Keratinocyte (primary cell): ENCODE data around the gene SAMD14. TPM values are rescaled to one million over a fixed set of nuclear protein-coding genes. Genes with fewer than 3 reads are reported as not detected.

Experiments used
- DNase-seq: peaks from one replicate; pipeline ENCODE4 v3.0.0-alpha.2; 2011; ENCODE audit warnings: low read depth, missing footprints, low spot score
- FAIRE-seq: peaks from 2 replicates; lab custom pipeline; 2011; peaks lifted over from hg19 to GRCh38; lab: Jason Lieb, UNC
- H2AFZ ChIP-seq: 2 replicates; pipeline ENCODE4 v1.6.0; 2012; ENCODE audit warnings: low read length, control low read depth, inconsistent platforms; ENCODE audit not compliant: control insufficient read depth
- H3K27ac ChIP-seq: 2 replicates; pipeline ENCODE4 v1.5.1; 2011; ENCODE audit warnings: low read length; ENCODE audit not compliant: control insufficient read depth, insufficient read depth
- H3K27me3 ChIP-seq: 3 replicates; pipeline ENCODE4 v1.6.0; 2011; ENCODE audit warnings: low read length; ENCODE audit not compliant: control insufficient read depth, insufficient read depth; ENCODE audit errors: extremely low read depth
- H3K36me3 ChIP-seq, 2 experiments: 2 replicates in 1 of 2; 3 replicates in 1 of 2; pipeline ENCODE4 v1.5.1; 2011; ENCODE audit warnings: low read length in 2 of 2, mild to moderate bottlenecking in 1 of 2; ENCODE audit not compliant: control insufficient read depth in 2 of 2, insufficient read depth in 2 of 2; ENCODE audit errors: extremely low read depth in 1 of 2
- H3K4me1 ChIP-seq: 3 replicates; pipeline ENCODE4 v1.5.1; 2011; ENCODE audit warnings: low read length; ENCODE audit not compliant: control insufficient read depth, insufficient read depth; ENCODE audit errors: extremely low read depth
- H3K4me2 ChIP-seq: 3 replicates; pipeline ENCODE4 v1.6.0; 2011; ENCODE audit warnings: low read depth, low read length; ENCODE audit not compliant: control insufficient read depth, insufficient read depth; ENCODE audit errors: extremely low read depth
- H3K4me3 ChIP-seq, 3 experiments: fragments of 200-600 bp in 1 of 3; sonication (generic) in 1 of 3; 2 replicates in 2 of 3; 3 replicates in 1 of 3; pipeline ENCODE4 v1.5.1; 2011 to 2016; ENCODE audit warnings: low read length in 3 of 3, mild to moderate bottlenecking in 3 of 3, control low read depth in 2 of 3, inconsistent platforms in 1 of 3, low read depth in 1 of 3, mixed read lengths in 1 of 3, mixed run types in 1 of 3, moderate library complexity in 1 of 3; ENCODE audit not compliant: control insufficient read depth in 2 of 3, insufficient read depth in 2 of 3; ENCODE audit errors: extremely low read depth in 1 of 3
- H3K79me2 ChIP-seq: 2 replicates; pipeline ENCODE4 v1.6.0; 2012; ENCODE audit warnings: low read length; ENCODE audit not compliant: control insufficient read depth, insufficient read depth
- H3K9ac ChIP-seq: 3 replicates; pipeline ENCODE4 v1.6.0; 2011; ENCODE audit warnings: low read length; ENCODE audit not compliant: control insufficient read depth, insufficient read depth; ENCODE audit errors: extremely low read depth
- H3K9me1 ChIP-seq: 3 replicates; pipeline ENCODE4 v1.6.0; 2011; ENCODE audit warnings: low read length; ENCODE audit not compliant: control insufficient read depth, insufficient read depth; ENCODE audit errors: extremely low read depth
- H3K9me3 ChIP-seq: 2 replicates; pipeline ENCODE4 v1.5.1; 2012; ENCODE audit warnings: low read depth, low read length; ENCODE audit not compliant: control insufficient read depth
- H4K20me1 ChIP-seq: 3 replicates; pipeline ENCODE4 v1.6.0; 2011; ENCODE audit warnings: low read length; ENCODE audit not compliant: control insufficient read depth, insufficient read depth; ENCODE audit errors: extremely low read depth
- EZH2 ChIP-seq: IDR thresholded peaks from one replicate; pipeline ENCODE4 v1.6.1; 2012; ENCODE audit warnings: inconsistent platforms, mild to moderate bottlenecking, low read length, moderate library complexity
- dilution Hi-C: fragments of 300-500 bp; cut with MboI; formaldehyde crosslinking; loops from one replicate; pipeline ENCODE4 v1.7.0; 2020; ENCODE audit warnings: low sequenced_read_pairs; ENCODE audit not compliant: extremely low pct_ligation_motif_present
- polyA plus RNA-seq, 5 experiments: library from polyadenylated mRNA; depleted of rRNA in 3 of 5; stranded (reverse) in 3 of 5; stranded (forward) in 1 of 5; unstranded in 1 of 5; fragments of >200 nt; gene quantifications; 1 replicate in 1 of 5; 2 replicates in 3 of 5; 3 replicates in 1 of 5; pipeline versions ENCODE4 v1.2.1 to v1.2.3, GENCODE V29; 2011 to 2012; ENCODE audit warnings: missing spikeins in 2 of 5, low read depth in 1 of 5, low replicate concordance in 1 of 5
- TF ChIP-seq, protein P1 (sequence below), 3 experiments: IDR thresholded peaks in 1 of 3; conservative IDR thresholded peaks in 1 of 3; optimal IDR thresholded peaks in 1 of 3; 2 replicates in 2 of 3; 3 replicates in 1 of 3; pipeline versions ENCODE3 to v1.5.1; 2011; ENCODE audit warnings: low read length in 3 of 3, mild to moderate bottlenecking in 3 of 3, moderate library complexity in 2 of 3, control low read depth in 1 of 3, inconsistent platforms in 1 of 3; ENCODE audit not compliant: insufficient read depth in 2 of 3; ENCODE audit errors: extremely low read depth in 1 of 3

The SAMD14 gene
- polyA plus RNA-seq, 1 donor (not counting 4 experiments of a cell fraction or from before 2014, with no cell fraction given), result not detected

DNA sequence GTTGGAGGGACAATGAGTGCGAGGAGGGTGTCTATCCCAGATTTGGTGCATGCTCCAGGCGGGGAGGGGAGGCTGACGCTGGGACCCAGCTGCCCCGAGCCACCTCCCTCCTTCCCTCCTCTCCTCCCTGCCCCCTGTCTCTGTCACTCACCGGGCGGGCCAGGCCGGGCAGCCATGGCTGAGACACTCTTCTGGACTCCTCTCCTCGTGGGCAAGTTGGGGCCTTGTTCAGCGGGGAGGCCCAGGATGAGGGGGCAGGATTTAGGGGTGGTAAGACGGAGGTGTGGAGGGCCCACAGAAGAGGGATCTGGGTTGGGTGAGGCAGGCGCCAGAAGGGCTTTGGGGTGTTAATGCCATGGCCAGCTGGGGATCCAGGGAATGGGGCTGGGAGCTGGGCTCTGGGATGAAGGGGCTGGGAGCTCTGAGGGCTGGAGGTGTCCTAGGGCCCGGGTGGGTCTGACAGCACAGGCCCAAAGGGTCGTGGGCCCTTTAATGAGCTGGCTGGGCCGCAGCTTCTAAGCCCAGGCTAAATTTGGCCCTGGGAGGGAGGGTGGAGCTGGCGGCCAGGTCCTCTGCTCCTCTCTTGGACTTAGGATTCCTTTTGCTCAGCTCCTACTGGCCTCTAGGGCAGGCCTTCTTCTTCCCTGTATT is 36.0 kb upstream of the SAMD14 start, which contains the start of gene SGCA:
TSS of gene SGCA (plus strand) at position 139 of the 651 bp plus-strand sequence. CDS start at position 175, 36 bp downstream.
- Histone ChIP-seq H4K20me1 (no peaks in the 10 kb centered on the region), H2AFZ (no peak within 1 kb of the TSS), H3K4me2 (no peak within 1 kb of the TSS), H3K36me3 (no peaks in the 10 kb centered on the region), H3K79me2 (no peaks in the 10 kb centered on the region), H3K4me1 (peaks cover 7% of the 10 kb centered on the region), H3K9ac (no peak within 1 kb of the TSS), H3K9me1 (no peaks in the 10 kb centered on the region), H3K9me3 (no peaks in the 10 kb centered on the region), H3K4me3 (no peak within 1 kb of the TSS), H3K27me3 (peaks cover 3% of the 10 kb centered on the region), H3K27ac (no peak within 1 kb of the TSS)
- dilution Hi-C loops, result no loop called here
- FAIRE-seq (no peak), DNase-seq (no peak)
- TF ChIP-seq EZH2, result no peak
- TF ChIP-seq, protein P1, sequence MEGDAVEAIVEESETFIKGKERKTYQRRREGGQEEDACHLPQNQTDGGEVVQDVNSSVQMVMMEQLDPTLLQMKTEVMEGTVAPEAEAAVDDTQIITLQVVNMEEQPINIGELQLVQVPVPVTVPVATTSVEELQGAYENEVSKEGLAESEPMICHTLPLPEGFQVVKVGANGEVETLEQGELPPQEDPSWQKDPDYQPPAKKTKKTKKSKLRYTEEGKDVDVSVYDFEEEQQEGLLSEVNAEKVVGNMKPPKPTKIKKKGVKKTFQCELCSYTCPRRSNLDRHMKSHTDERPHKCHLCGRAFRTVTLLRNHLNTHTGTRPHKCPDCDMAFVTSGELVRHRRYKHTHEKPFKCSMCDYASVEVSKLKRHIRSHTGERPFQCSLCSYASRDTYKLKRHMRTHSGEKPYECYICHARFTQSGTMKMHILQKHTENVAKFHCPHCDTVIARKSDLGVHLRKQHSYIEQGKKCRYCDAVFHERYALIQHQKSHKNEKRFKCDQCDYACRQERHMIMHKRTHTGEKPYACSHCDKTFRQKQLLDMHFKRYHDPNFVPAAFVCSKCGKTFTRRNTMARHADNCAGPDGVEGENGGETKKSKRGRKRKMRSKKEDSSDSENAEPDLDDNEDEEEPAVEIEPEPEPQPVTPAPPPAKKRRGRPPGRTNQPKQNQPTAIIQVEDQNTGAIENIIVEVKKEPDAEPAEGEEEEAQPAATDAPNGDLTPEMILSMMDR (optimal IDR thresholded peaks at IDR 0.05 in 1 of 3, IDR thresholded peaks at IDR 0.05 in 1 of 3, conservative IDR thresholded peaks at IDR 0.05 in 1 of 3; ENCODE audit: extremely low read depth in 1 of 3, insufficient read depth in 2 of 3, low read length in 3 of 3), result no peak

DNA sequence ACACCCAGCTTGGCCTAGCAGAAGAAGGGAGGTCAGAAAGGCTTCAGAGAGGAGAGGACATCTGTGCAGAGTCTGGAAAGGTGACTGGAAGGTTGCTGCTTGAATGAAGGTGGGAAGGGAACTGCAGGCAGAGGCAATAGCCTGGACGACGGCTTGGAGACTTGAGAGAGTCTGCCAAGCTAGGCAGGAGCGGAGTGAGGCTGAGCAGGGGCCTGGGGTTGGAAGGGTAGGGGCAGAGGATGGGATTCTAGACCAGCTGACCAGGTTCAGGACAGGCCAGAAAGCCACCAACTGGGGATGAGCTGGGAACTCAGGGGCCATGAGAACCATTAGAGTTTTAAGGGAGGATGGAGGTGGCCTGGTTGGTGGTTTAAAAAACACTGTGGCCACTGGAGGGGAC is 35.5 kb upstream of the SAMD14 start:
- Histone ChIP-seq H3K27ac (no peak overlapping the region), H2AFZ (no peak overlapping the region), H3K4me3 (no peak overlapping the region), H3K9ac (no peak overlapping the region), H4K20me1 (no peaks in the 10 kb centered on the region), H3K9me1 (no peaks in the 10 kb centered on the region), H3K27me3 (peaks cover 3% of the 10 kb centered on the region), H3K4me1 (peaks cover 9% of the 10 kb centered on the region), H3K4me2 (no peak overlapping the region), H3K36me3 (no peaks in the 10 kb centered on the region), H3K9me3 (no peaks in the 10 kb centered on the region), H3K79me2 (no peaks in the 10 kb centered on the region)
- FAIRE-seq, result no peak
- TF ChIP-seq, protein P1 (optimal IDR thresholded peaks at IDR 0.05 in 1 of 3, IDR thresholded peaks at IDR 0.05 in 1 of 3, conservative IDR thresholded peaks at IDR 0.05 in 1 of 3; ENCODE audit: extremely low read depth in 1 of 3, insufficient read depth in 2 of 3, low read length in 3 of 3), result no peak
- no peak for TF ChIP-seq EZH2
- no peak for DNase-seq
- dilution Hi-C loops, result no loop called here
